Epithelial cell of alveolus of lung (primary cell): ENCODE measurements around the gene TRDN. TPM values are rescaled to one million over a fixed set of nuclear protein-coding genes. Genes with fewer than 3 reads are reported as not detected.

ENCODE experiments used
- total RNA-seq: library from RNA; depleted of rRNA; stranded (reverse); fragments of >200 nt; gene quantifications from 2 replicates; pipeline ENCODE4 v1.2.1, GENCODE V29; 2015

TRDN gene
- not detected in 2 replicates for total RNA-seq

GRCh38 chr6:123636782-123637181 is at the start of gene TRDN:
TSS of gene TRDN (minus strand) at chr6:123636950. CDS start at chr6:123636775, 175 bp downstream.

Other genes with a start within 250 kb of the TRDN start
- gene NKAIN2, start 166.9 kb upstream of the TRDN start, total RNA-seq = under 0.01 TPM in 1 of 2 replicates, not detected in the other